Lower leg skin (tissue), 4 donors: ENCODE results near the gene NTM. TPM values are rescaled to one million over a fixed set of nuclear protein-coding genes. Genes with fewer than 3 reads are reported as not detected.

Experiments
- DNase-seq, 2 donors: peaks; one replicate each; pipeline ENCODE4 v3.0.0-alpha.2; 2019; ENCODE audit warnings: low spot score in 2 of 2
- H3K4me3 ChIP-seq: fragments of 200-600 bp; sonication (generic); 2 replicates; pipeline ENCODE4 v1.5.1; 2017; ENCODE audit warnings: mild to moderate bottlenecking, low read depth; ENCODE audit not compliant: poor library complexity, severe bottlenecking
- POLR2A ChIP-seq, 2 donors: fragments of 450-650 bp; IDR thresholded peaks; one replicate each; pipeline ENCODE4 v1.6.1; 2016 to 2017; ENCODE audit warnings: antibody characterized with exemption in 2 of 2, mild to moderate bottlenecking in 1 of 2, moderate library complexity in 1 of 2
- WGBS, 2 donors: methylation state at CpG; one replicate each; pipeline ENCODE4 v1.1.5; 2018; 5-methylcytosine and 5-hydroxymethylcytosine counted together
- intact Hi-C: fragments of 100-400 bp; cut with DNase I; formaldehyde crosslinking; loops from one replicate; pipeline ENCODE4 v1.15.0; 2023; ENCODE audit warnings: low total_unique reads
- total RNA-seq, 4 donors: library from RNA; depleted of rRNA; stranded (reverse); fragments of >200 nt; gene quantifications; one replicate each; pipeline ENCODE4 v1.1.0, GENCODE V29; 2016
- TF ChIP-seq, protein P1 (sequence below), 3 donors: fragments of 450-650 bp; IDR thresholded peaks; one replicate each; pipeline ENCODE4 v1.5.1; 2016; ENCODE audit warnings: antibody characterized with exemption in 3 of 3, mild to moderate bottlenecking in 3 of 3, moderate library complexity in 2 of 3

The NTM gene
- total RNA-seq, 4 donors from 2014 or later, result 2.8 to 5.7 (median 4.9) TPM

- 49 to 56% methylated on average over 7 of the region's 7 CpGs for WGBS, 2 donors
- intact Hi-C loops, result no loop called here
- TF ChIP-seq, protein P1, sequence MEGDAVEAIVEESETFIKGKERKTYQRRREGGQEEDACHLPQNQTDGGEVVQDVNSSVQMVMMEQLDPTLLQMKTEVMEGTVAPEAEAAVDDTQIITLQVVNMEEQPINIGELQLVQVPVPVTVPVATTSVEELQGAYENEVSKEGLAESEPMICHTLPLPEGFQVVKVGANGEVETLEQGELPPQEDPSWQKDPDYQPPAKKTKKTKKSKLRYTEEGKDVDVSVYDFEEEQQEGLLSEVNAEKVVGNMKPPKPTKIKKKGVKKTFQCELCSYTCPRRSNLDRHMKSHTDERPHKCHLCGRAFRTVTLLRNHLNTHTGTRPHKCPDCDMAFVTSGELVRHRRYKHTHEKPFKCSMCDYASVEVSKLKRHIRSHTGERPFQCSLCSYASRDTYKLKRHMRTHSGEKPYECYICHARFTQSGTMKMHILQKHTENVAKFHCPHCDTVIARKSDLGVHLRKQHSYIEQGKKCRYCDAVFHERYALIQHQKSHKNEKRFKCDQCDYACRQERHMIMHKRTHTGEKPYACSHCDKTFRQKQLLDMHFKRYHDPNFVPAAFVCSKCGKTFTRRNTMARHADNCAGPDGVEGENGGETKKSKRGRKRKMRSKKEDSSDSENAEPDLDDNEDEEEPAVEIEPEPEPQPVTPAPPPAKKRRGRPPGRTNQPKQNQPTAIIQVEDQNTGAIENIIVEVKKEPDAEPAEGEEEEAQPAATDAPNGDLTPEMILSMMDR (IDR thresholded peaks at IDR 0.05), result no peak
- no peak for TF ChIP-seq POLR2A (IDR thresholded peaks at IDR 0.05)
- no peak overlapping the region for H3K4me3 ChIP-seq
- no peak for DNase-seq
Measured at GRCh38 chr11:131591051-131591461, 220.6 kb downstream of the NTM start.

DNA sequence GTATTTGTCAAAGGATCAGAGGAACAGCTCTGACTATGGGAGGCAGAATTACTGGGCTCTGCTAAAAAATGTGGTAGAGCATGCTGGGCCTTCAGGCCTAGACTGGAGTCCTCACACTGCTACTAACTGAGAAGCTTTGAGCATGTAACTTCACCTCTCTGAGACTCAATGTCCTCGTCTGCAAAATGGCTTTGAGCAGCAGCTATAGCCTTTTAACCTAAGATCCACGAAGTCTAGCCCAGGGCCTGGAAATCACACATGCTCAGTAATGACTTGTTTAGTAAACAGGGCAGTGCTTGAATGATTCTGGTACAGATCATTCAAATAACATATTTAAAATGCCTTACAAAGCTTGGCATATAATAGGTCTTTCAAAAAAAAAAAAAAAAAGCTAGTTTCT lies 221.7 kb downstream of the NTM start:
- WGBS, 2 donors, result 61 to 71% methylated on average over 2 of the region's 2 CpGs
- intact Hi-C loops, result no loop called here
- DNase-seq, result no peak
- TF ChIP-seq, protein P1 (IDR thresholded peaks at IDR 0.05), result no peak
- TF ChIP-seq POLR2A (IDR thresholded peaks at IDR 0.05), result no peak
- H3K4me3 ChIP-seq, result no peak overlapping the region

DNA sequence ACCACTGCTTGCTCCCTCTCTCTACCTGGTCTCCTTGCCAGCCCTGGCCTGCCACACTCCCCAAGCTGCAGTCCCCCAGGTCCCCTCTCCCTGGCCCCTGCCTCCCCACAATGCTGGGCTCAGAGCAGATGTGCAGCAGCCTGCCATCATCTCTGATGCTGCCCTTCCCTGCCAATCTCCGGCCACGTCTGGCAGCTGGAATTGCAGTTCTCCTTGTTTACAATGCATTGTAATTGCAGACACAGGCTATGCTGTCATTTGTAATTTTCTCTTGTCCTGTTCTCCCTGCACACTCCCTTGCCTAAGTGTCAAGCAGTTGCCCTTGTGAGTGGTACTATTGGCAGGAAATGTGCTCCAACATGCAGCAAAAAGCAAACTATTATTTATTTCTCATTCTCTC lies 222.3 kb downstream of the NTM start:
- WGBS, 2 donors, result 31 to 60% methylated on average over 2 of the region's 2 CpGs
- DNase-seq, result no peak
- no peak overlapping the region for H3K4me3 ChIP-seq
- no peak for TF ChIP-seq POLR2A (IDR thresholded peaks at IDR 0.05)
- TF ChIP-seq, protein P1 (IDR thresholded peaks at IDR 0.05), result no peak
- intact Hi-C loops, result no loop called here

- TF ChIP-seq POLR2A (IDR thresholded peaks at IDR 0.05), result no peak
- TF ChIP-seq, protein P1 (IDR thresholded peaks at IDR 0.05), result no peak
- DNase-seq, result no peak
- no peak overlapping the region for H3K4me3 ChIP-seq
- 57 to 60% methylated on average over 6 of the region's 6 CpGs for whole genome bisulfite sequencing, 2 donors
- intact Hi-C loops, result no loop called here
Measured at GRCh38 chr11:131593301-131593700, 222.9 kb downstream of the NTM start.

DNA sequence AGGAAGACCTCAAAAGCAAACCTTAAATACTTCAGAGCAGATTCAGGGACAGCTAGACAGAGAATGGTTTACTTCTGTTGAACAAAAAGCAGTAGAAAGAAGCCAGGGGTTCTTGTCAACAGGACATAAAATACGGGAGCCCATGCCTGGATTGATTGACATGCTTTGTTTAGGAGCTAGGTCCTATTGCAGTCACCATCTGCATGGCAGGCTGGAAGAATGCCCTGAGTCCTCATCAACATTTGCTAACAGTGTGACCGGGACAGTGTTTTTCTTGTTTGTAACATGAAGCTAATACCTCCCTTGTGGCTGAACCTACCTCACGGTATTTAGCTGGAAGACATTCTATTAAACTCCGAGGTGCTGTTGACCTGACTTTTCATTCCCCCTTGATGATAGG lies 225.4 kb downstream of the NTM start:
- TF ChIP-seq, protein P1 (IDR thresholded peaks at IDR 0.05), result no peak
- no peak for TF ChIP-seq POLR2A (IDR thresholded peaks at IDR 0.05)
- no peak for DNase-seq
- 43 to 50% methylated on average over 4 of the region's 4 CpGs for WGBS, 2 donors
- H3K4me3 ChIP-seq, result no peak overlapping the region
- intact Hi-C loops, result no loop called here

GRCh38 chr11:131597890-131598289 lies 227.5 kb downstream of the NTM start:
- 35 to 40% methylated on average over 2 of the region's 2 CpGs for WGBS, 2 donors
- intact Hi-C loops, result no loop called here
- DNase-seq, result peak in 1 of 2 donors; percentile 6
- no peak overlapping the region for H3K4me3 ChIP-seq
- no peak for TF ChIP-seq POLR2A (IDR thresholded peaks at IDR 0.05)
- TF ChIP-seq, protein P1 (IDR thresholded peaks at IDR 0.05), result no peak
